Stimulated activated CD4-positive, alpha-beta T cell treated with anti-CD3 and anti-CD28 coated beads, Interleukin-1b, Interleukin-23, amount 100 ng/mL, for 48 hours (primary cell): ENCODE data around the gene LCE1F.

Experiments used
- DNase-seq: peaks from one replicate; pipeline ENCODE4 v3.0.0-alpha.2; 2020

Gene LCE1F

GRCh38 chr1:152774875-152775274, at the start of gene LCE1F:
Gene LCE1F (plus strand): TSS chr1:152775140. CDS start chr1:152776372, 1,232 bp downstream.
- no peak for DNase-seq

- no peak for DNase-seq
Observed at GRCh38 chr1:152725261-152725660, 49.7 kb upstream of the LCE1F start.

- DNase-seq = no peak
Observed at GRCh38 chr1:152728986-152729385, 46.0 kb upstream of the LCE1F start.

GRCh38 chr1:152735648-152736047, 39.3 kb upstream of the LCE1F start:
- no peak for DNase-seq

GRCh38 chr1:152737997-152738396, 36.9 kb upstream of the LCE1F start:
- DNase-seq = no peak

- DNase-seq = no peak
Observed at GRCh38 chr1:152739841-152740240, 35.1 kb upstream of the LCE1F start.

- no peak for DNase-seq
Observed at GRCh38 chr1:152741656-152742055, 33.3 kb upstream of the LCE1F start.

- DNase-seq = no peak
Observed at GRCh38 chr1:152743371-152744145, 31.4 kb upstream of the LCE1F start.

- DNase-seq = no peak
Observed at GRCh38 chr1:152745289-152745704, 29.6 kb upstream of the LCE1F start.

- DNase-seq = no peak
Observed at GRCh38 chr1:152745765-152746444, 29.0 kb upstream of the LCE1F start.

- DNase-seq = no peak
Observed at GRCh38 chr1:152747831-152748230, 27.1 kb upstream of the LCE1F start.

- DNase-seq = no peak
Observed at GRCh38 chr1:152752225-152752624, 22.7 kb upstream of the LCE1F start.

- DNase-seq = no peak
Observed at GRCh38 chr1:152753586-152753985, 21.4 kb upstream of the LCE1F start.

- DNase-seq = no peak
Observed at GRCh38 chr1:152756872-152757271, 18.1 kb upstream of the LCE1F start.

- no peak for DNase-seq
Observed at GRCh38 chr1:152757747-152758146, 17.2 kb upstream of the LCE1F start, which contains the start of gene KPRP. Gene KPRP (plus strand): TSS chr1:152758025. CDS start chr1:152759589, 1,564 bp downstream.

- no peak for DNase-seq
Observed at GRCh38 chr1:152758636-152759035, 16.3 kb upstream of the LCE1F start.

GRCh38 chr1:152759453-152760173, 15.3 kb upstream of the LCE1F start:
- DNase-seq = no peak

- DNase-seq = no peak
Observed at GRCh38 chr1:152760551-152761190, 14.3 kb upstream of the LCE1F start.

- no peak for DNase-seq
Observed at GRCh38 chr1:152761609-152762213, 13.2 kb upstream of the LCE1F start.

GRCh38 chr1:152768847-152769533, 6.0 kb upstream of the LCE1F start:
- no peak for DNase-seq

GRCh38 chr1:152770411-152770810, 4.5 kb upstream of the LCE1F start:
- DNase-seq = no peak

- DNase-seq = no peak
Observed at GRCh38 chr1:152776361-152776760, 1.4 kb downstream of the LCE1F start.
